AG09309 (cell line): ENCODE results near the gene HLA-A.

ENCODE experiments used
- DNase-seq: peaks from one replicate; pipeline ENCODE4 v3.0.0-alpha.2; 2010; ENCODE audit warnings: low read depth
- H3K4me3 ChIP-seq: 2 replicates; pipeline ENCODE4 v1.5.1; 2011; ENCODE audit warnings: mild to moderate bottlenecking, low read depth, low read length, moderate library complexity; ENCODE audit not compliant: control insufficient read depth
- CTCF ChIP-seq: IDR thresholded peaks from 2 replicates; pipeline ENCODE4 v1.5.1; 2011; ENCODE audit warnings: mild to moderate bottlenecking, low read depth, low read length, inconsistent platforms; ENCODE audit not compliant: insufficient read depth, control insufficient read depth; ENCODE audit errors: missing control alignments

HLA-A gene

DNA sequence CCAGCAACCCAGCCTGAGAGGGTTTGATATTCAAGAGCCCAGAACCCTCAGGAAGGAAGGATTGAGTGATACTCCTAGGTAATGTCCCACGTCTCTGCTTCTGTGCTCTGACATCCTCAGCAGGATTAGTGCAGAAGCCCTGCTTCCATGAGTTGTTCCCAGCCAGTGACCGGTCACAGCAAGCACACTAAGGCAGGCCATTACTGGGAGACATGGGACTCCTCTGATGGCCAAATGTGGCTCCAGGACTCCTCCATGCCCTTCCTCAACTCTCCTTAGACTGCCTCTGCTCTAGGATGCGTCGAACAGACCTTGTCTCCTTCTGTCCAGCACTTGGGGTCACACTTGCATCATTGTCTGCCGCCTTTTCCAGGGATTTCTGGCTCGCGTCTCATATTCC is 7.6 kb downstream of the HLA-A start:
- no peak for TF ChIP-seq CTCF
- DNase-seq: no peak
- H3K4me3 ChIP-seq: no peak overlapping the region

GRCh38 chr6:29951882-29952281 is 9.6 kb downstream of the HLA-A start:
- no peak for DNase-seq
- TF ChIP-seq CTCF: no peak
- no peak overlapping the region for H3K4me3 ChIP-seq

DNA sequence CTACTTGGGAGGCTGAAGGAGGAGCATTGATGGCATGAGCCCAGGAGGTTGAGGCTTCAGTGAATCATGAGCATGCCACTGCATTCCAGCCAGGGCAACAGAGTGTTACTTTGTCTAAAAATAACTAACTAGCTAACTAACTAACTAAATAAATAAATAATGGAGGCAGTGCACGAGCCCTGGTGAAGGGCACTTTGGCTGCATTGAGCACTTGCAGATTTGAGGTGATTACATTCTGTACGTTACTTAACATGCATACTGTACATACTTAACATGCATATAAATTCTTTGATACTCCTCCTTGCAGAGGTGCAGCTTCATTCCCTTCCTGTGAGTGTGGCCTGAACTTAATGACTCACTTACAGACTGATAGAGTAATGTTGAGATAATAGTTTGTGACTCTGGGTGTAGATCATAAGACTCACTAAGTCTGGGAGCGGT is 10.7 kb downstream of the HLA-A start:
- no peak for TF ChIP-seq CTCF
- peak; percentile 61 for DNase-seq
- no peak overlapping the region for H3K4me3 ChIP-seq

DNA sequence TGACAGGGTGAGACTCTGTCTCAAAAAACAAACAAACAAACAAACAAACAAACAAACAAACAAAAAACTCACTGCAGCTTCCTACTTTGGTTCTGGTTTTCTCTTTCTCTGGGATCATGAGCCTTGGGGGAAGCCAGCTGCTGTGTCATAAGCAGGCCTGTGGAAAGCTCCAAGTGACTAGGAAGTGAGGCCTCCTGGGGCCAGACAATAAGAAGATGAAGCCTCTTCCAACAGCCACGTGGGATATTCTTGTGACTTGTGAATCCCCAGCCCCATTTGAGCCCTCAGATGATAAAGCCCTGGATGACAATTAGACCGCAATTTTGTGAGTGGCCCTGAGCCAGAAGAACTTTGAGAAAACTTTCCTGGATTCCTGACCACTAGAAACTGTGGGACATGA is 11.4 kb downstream of the HLA-A start:
- no peak for TF ChIP-seq CTCF
- H3K4me3 ChIP-seq: no peak overlapping the region
- no peak for DNase-seq

GRCh38 chr6:29954272-29954671 is 11.9 kb downstream of the HLA-A start:
- no peak overlapping the region for H3K4me3 ChIP-seq
- no peak for DNase-seq
- no peak for TF ChIP-seq CTCF

DNA sequence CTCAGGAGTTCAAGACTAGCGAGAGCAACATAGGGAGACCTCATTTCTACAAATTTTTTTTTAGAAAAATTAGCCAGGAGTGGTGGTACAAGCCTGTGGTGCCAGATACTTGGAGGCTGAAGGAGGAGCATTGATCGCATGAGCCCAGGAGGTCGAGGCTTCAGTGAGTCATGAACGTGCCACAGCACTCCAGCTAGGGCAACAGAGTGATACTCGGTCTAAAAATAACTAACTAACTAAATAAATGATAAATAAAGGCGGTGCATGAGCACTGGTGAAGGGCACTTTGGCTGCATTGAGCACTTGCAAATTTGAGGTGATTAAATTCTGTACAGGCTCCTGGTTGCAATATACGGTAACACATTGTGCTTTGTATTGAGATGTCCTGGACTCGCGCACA is 13.5 kb downstream of the HLA-A start:
- TF ChIP-seq CTCF: no peak
- DNase-seq: no peak
- no peak overlapping the region for H3K4me3 ChIP-seq

DNA sequence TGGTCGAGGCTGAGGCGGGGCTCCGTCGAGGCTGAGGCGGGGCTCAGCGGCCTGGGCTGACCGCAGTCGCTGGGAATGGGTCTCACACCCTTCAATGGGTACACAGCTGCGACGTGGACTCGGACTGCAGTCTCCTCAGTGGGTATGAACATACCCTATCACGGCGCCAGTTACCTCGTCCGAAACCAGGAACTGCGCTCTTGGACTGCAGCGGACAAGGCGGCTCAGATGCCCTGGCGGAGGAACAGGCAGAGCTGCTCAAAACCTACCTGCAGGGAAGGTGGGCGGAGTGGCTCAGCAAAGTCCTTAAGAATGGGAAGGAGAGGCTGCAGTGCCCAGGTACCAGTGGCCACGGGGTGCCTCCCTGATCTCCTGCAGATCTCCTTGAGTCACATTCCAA is 14.2 kb downstream of the HLA-A start:
- no peak overlapping the region for H3K4me3 ChIP-seq
- no peak for TF ChIP-seq CTCF
- no peak for DNase-seq
